ENCODE measurements around the gene GRM8. TPM values are rescaled to one million over a fixed set of nuclear protein-coding genes. Genes with fewer than 3 reads are reported as not detected.
A peak's percentile ranks its signal among the peaks of the same experiment; 100 is the strongest.

GRM8 gene
- total and polyA plus RNA-seq, 10 of the 15 experiments (the other 5 are each of a cell fraction or from before 2014, with no cell fraction given) = 0.33 to 7.1 (median 0.45) TPM; not detected in 2

DNA sequence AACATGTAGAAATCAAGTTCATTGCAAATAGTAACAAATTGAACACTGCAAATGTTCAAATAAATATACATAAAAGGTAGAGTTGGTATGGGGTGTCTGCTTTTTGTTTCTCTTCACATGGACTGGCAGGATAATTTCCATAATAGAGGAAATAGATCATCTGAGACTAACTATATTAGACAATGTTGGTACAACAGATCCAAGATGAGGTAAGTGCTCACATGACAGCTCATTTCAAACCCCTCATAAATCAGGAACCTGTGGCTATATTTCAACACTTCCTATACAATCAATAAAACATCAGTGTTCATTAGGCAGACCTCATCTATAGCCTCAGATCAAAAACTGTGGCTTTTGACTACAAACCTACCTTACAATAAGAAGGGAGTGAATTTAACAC, 469.1 kb downstream of the GRM8 start:
- TF ChIP-seq E2F4 (IDR thresholded peaks at IDR 0.05; ENCODE audit: low read depth, low read length) = no peak
- no peak for TF ChIP-seq FOS (IDR thresholded peaks at IDR 0.05; ENCODE audit: borderline replicate concordance, extremely low read depth, insufficient read length)
- TF ChIP-seq, protein P1, sequence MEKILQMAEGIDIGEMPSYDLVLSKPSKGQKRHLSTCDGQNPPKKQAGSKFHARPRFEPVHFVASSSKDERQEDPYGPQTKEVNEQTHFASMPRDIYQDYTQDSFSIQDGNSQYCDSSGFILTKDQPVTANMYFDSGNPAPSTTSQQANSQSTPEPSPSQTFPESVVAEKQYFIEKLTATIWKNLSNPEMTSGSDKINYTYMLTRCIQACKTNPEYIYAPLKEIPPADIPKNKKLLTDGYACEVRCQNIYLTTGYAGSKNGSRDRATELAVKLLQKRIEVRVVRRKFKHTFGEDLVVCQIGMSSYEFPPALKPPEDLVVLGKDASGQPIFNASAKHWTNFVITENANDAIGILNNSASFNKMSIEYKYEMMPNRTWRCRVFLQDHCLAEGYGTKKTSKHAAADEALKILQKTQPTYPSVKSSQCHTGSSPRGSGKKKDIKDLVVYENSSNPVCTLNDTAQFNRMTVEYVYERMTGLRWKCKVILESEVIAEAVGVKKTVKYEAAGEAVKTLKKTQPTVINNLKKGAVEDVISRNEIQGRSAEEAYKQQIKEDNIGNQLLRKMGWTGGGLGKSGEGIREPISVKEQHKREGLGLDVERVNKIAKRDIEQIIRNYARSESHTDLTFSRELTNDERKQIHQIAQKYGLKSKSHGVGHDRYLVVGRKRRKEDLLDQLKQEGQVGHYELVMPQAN (conservative IDR thresholded peaks at IDR 0.05) = no peak
- Histone ChIP-seq H3K9ac (ENCODE audit: control insufficient read depth, insufficient read depth, low read length) (no peak overlapping the region), H3K4me2 (ENCODE audit: control insufficient read depth, insufficient read depth) (no peak overlapping the region), H2AFZ (ENCODE audit: control insufficient read depth, low read depth, low read length) (no peak overlapping the region), H3K9me3 (replicated peaks; ENCODE audit: control insufficient read depth, insufficient read depth, low read length) (no peaks in the 10 kb centered on the region), H3K27ac (ENCODE audit: control insufficient read depth, insufficient read depth) (no peak overlapping the region), H3K4me3 (no peak overlapping the region), H3K79me2 (ENCODE audit: control insufficient read depth, insufficient read depth, low read length) (no peaks in the 10 kb centered on the region), H3K27me3 (replicated peaks in 1 of 2; ENCODE audit: control insufficient read depth in 2 of 2, insufficient read depth in 2 of 2, low read length in 1 of 2) (no peaks in the 10 kb centered on the region), H4K20me1 (ENCODE audit: control insufficient read depth, insufficient read depth) (no peaks in the 10 kb centered on the region), H3K4me1 (ENCODE audit: control insufficient read depth, insufficient read depth, low read length) (no peaks in the 10 kb centered on the region), H3K36me3 (ENCODE audit: control insufficient read depth in 2 of 2, insufficient read depth in 2 of 2, low read length in 1 of 2) (no peaks in the 10 kb centered on the region)
- ATAC-seq (no peak), FAIRE-seq (no peak), DNase-seq (ENCODE audit: low read depth, low spot score) (no peak)
- RAD21 ChIA-PET (ENCODE audit: unreplicated experiment) = no interaction called here
- SMC1A ChIA-PET (ENCODE audit: uncharacterized antibody, unreplicated experiment) = interaction anchor here (0.7 to 1.9 kb wide), 4 partner anchors 9 to 64 kb away, joined by 3 to 4 read pairs (median 4); no protein-coding TSS in a partner anchor
- BruUV-seq (replicated peaks) = no TSS peak
- POLR2A ChIA-PET = no interaction called here
- intact Hi-C loops (cut with micrococcal nuclease; ENCODE audit: unreplicated experiment) = loop anchor here (5.0 kb wide), 1 partner anchor 81 kb away; no protein-coding TSS in a partner anchor
- CTCF ChIA-PET = interaction anchor here (0.8 to 4.1 kb wide), 3 partner anchors 9 to 64 kb away, joined by 3 to 17 read pairs (median 4); no protein-coding TSS in a partner anchor
- in situ Hi-C loops (cut with MboI) = no loop called here

DNA sequence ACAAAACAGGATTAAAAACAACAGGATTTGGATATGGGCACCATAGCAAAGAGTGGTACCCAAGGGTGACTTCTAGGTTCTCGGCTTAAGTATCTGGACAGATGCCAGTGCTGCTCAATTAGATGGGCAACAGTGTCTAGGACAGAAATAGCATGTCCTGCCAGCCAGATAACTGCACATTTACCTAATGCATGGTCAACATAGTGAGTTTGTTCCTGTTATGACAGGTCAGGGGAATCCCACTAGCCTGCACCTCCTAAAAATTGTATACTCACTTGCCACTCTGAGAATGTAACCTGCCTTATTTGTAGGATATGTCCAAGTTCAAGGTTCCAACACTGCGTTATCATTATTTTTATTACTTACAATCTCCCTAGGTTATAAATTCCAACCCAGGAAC, 471.7 kb downstream of the GRM8 start:
- RAD21 ChIA-PET (ENCODE audit: unreplicated experiment) = interaction anchor here (1.4 kb wide), 1 partner anchor 125 kb away, joined by 4 read pairs; no protein-coding TSS in a partner anchor
- H2AFZ ChIP-seq (ENCODE audit: control insufficient read depth, low read depth, low read length) = no peak overlapping the region
- CTCF ChIA-PET = interaction anchor here (0.7 to 1.6 kb wide), 2 partner anchors 13 to 19 kb away, joined by 3 read pairs; no protein-coding TSS in a partner anchor
- POLR2A ChIA-PET = no interaction called here
- no peaks in the 10 kb centered on the region for H3K9me3 ChIP-seq (replicated peaks; ENCODE audit: control insufficient read depth, insufficient read depth, low read length)
- no peaks in the 10 kb centered on the region for H4K20me1 ChIP-seq (ENCODE audit: control insufficient read depth, insufficient read depth)
- 18% methylated on average over 2 of the region's 2 CpGs for whole genome bisulfite sequencing (ENCODE audit: insufficient coverage, insufficient replicate concordance, low lambda C conversion rate, missing lambda C conversion rate)
- DNase-seq (ENCODE audit: low read depth, low spot score) (peak; percentile 39), FAIRE-seq (peak; percentile 54), ATAC-seq (peak; percentile 95)
- BruUV-seq (replicated peaks) = no TSS peak
- H3K79me2 ChIP-seq (ENCODE audit: control insufficient read depth, insufficient read depth, low read length) = no peaks in the 10 kb centered on the region
- no peaks in the 10 kb centered on the region for H3K36me3 ChIP-seq (ENCODE audit: control insufficient read depth in 2 of 2, insufficient read depth in 2 of 2, low read length in 1 of 2)
- no peaks in the 10 kb centered on the region for H3K4me1 ChIP-seq (ENCODE audit: control insufficient read depth, insufficient read depth, low read length)
- no peak overlapping the region for H3K4me3 ChIP-seq
- no peak overlapping the region for H3K4me2 ChIP-seq (ENCODE audit: control insufficient read depth, insufficient read depth)
- H3K27me3 ChIP-seq (replicated peaks in 1 of 2; ENCODE audit: control insufficient read depth in 2 of 2, insufficient read depth in 2 of 2, low read length in 1 of 2) = no peaks in the 10 kb centered on the region
- SMC1A ChIA-PET (ENCODE audit: uncharacterized antibody, unreplicated experiment) = no interaction called here
- no peak overlapping the region for H3K27ac ChIP-seq (ENCODE audit: control insufficient read depth, insufficient read depth)
- H3K9ac ChIP-seq (ENCODE audit: control insufficient read depth, insufficient read depth, low read length) = no peak overlapping the region
- in situ Hi-C loops (cut with MboI) = no loop called here
- intact Hi-C loops (cut with micrococcal nuclease; ENCODE audit: unreplicated experiment) = loop anchor here (5.0 kb wide), 1 partner anchor 79 kb away; no protein-coding TSS in a partner anchor
- TF ChIP-seq RBBP5 (conservative IDR thresholded peaks at IDR 0.05) (no peak), KLF5 (IDR thresholded peaks at IDR 0.05; ENCODE audit: partially characterized antibody) (no peak), NRF1 (conservative IDR thresholded peaks at IDR 0.05; ENCODE audit: low read depth, low read length) (no peak), SUPT20H (IDR thresholded peaks at IDR 0.05; ENCODE audit: borderline replicate concordance, control insufficient read depth, low read depth, low read length) (no peak), BHLHE40 (IDR thresholded peaks at IDR 0.05; ENCODE audit: borderline replicate concordance in 1 of 2, low read depth in 2 of 2, low read length in 1 of 2) (no peak)
- TF ChIP-seq, protein P2, sequence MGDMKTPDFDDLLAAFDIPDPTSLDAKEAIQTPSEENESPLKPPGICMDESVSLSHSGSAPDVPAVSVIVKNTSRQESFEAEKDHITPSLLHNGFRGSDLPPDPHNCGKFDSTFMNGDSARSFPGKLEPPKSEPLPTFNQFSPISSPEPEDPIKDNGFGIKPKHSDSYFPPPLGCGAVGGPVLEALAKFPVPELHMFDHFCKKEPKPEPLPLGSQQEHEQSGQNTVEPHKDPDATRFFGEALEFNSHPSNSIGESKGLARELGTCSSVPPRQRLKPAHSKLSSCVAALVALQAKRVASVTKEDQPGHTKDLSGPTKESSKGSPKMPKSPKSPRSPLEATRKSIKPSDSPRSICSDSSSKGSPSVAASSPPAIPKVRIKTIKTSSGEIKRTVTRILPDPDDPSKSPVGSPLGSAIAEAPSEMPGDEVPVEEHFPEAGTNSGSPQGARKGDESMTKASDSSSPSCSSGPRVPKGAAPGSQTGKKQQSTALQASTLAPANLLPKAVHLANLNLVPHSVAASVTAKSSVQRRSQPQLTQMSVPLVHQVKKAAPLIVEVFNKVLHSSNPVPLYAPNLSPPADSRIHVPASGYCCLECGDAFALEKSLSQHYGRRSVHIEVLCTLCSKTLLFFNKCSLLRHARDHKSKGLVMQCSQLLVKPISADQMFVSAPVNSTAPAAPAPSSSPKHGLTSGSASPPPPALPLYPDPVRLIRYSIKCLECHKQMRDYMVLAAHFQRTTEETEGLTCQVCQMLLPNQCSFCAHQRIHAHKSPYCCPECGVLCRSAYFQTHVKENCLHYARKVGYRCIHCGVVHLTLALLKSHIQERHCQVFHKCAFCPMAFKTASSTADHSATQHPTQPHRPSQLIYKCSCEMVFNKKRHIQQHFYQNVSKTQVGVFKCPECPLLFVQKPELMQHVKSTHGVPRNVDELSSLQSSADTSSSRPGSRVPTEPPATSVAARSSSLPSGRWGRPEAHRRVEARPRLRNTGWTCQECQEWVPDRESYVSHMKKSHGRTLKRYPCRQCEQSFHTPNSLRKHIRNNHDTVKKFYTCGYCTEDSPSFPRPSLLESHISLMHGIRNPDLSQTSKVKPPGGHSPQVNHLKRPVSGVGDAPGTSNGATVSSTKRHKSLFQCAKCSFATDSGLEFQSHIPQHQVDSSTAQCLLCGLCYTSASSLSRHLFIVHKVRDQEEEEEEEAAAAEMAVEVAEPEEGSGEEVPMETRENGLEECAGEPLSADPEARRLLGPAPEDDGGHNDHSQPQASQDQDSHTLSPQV (IDR thresholded peaks at IDR 0.05) = no peak

Data from GM12878 (cell line).